Limb (tissue), 2 donors: ENCODE results near the gene KLF7.

Experiments
- DNase-seq, 2 donors: peaks; one replicate each; pipeline ENCODE4 v3.0.0-alpha.2; 2016; ENCODE audit errors: extremely low spot score in 2 of 2

Gene KLF7

DNA sequence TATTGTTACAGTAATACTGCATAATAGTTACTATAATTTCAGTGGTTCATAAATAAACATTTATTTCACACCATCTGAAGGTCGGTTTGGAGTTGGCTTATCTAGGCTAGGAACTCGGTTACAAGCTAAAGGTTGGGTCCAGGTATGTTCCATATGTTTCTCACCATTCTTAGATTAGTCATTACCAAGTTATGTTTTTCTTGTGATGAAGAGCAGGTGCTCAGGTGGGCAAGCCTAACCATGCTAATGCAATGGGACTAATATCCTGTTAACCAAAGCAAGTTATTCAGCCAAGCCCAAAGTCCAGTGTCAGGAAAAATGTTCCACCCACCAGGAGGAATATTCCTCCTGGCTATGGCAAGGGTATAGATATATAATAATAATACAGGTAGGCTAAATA lies 133.3 kb downstream of the KLF7 start:
- DNase-seq, result no peak
